ENCODE results near the gene CYBC1.

The CYBC1 gene

GRCh38 chr17:82492643-82493225 lies 42.2 kb upstream of the CYBC1 start:
- peaks cover 43% of the 10 kb centered on the region for H3K4me1 ChIP-seq (ENCODE audit: low read length)
- DNase-seq, result no peak
- no peaks in the 10 kb centered on the region for H3K27me3 ChIP-seq (replicated peaks; ENCODE audit: insufficient read depth, low read length)
- TF ChIP-seq, protein P1, sequence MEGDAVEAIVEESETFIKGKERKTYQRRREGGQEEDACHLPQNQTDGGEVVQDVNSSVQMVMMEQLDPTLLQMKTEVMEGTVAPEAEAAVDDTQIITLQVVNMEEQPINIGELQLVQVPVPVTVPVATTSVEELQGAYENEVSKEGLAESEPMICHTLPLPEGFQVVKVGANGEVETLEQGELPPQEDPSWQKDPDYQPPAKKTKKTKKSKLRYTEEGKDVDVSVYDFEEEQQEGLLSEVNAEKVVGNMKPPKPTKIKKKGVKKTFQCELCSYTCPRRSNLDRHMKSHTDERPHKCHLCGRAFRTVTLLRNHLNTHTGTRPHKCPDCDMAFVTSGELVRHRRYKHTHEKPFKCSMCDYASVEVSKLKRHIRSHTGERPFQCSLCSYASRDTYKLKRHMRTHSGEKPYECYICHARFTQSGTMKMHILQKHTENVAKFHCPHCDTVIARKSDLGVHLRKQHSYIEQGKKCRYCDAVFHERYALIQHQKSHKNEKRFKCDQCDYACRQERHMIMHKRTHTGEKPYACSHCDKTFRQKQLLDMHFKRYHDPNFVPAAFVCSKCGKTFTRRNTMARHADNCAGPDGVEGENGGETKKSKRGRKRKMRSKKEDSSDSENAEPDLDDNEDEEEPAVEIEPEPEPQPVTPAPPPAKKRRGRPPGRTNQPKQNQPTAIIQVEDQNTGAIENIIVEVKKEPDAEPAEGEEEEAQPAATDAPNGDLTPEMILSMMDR (IDR thresholded peaks at IDR 0.05; ENCODE audit: low read length), result no peak
- no peak for TF ChIP-seq EZH2phosphoT487 (IDR thresholded peaks at IDR 0.05; ENCODE audit: low read length)
- no peak for TF ChIP-seq EZH2 (optimal IDR thresholded peaks at IDR 0.05; ENCODE audit: low read depth, low read length)
- H3K27ac ChIP-seq (ENCODE audit: low read length), result no peak overlapping the region
- H3F3A ChIP-seq (ENCODE audit: insufficient read depth, low read length), result peaks cover 48% of the 10 kb centered on the region
- H3K9me3 ChIP-seq (replicated peaks; ENCODE audit: insufficient read depth, low read length), result no peaks in the 10 kb centered on the region
- H3K9me2 ChIP-seq (replicated peaks; ENCODE audit: insufficient read depth, low read length), result no peaks in the 10 kb centered on the region
- 0 out of 2 replicates have a peak, but pooled peaks cover 2% of the 10 kb centered on the region for H3K36me3 ChIP-seq (replicated peaks; ENCODE audit: insufficient read depth, low read length)
- no peak overlapping the region for H3K9ac ChIP-seq (ENCODE audit: low read length)
- no peak overlapping the region for H3K4me3 ChIP-seq (ENCODE audit: low read length)
- no peak overlapping the region for H3K4me2 ChIP-seq (ENCODE audit: low read depth, low read length)
- no peaks in the 10 kb centered on the region for H4K20me1 ChIP-seq (ENCODE audit: insufficient read depth, low read length)
- H2AFZ ChIP-seq (ENCODE audit: low read length), result no peak overlapping the region
- H3K79me2 ChIP-seq (ENCODE audit: low read length), result no peaks in the 10 kb centered on the region

DNA sequence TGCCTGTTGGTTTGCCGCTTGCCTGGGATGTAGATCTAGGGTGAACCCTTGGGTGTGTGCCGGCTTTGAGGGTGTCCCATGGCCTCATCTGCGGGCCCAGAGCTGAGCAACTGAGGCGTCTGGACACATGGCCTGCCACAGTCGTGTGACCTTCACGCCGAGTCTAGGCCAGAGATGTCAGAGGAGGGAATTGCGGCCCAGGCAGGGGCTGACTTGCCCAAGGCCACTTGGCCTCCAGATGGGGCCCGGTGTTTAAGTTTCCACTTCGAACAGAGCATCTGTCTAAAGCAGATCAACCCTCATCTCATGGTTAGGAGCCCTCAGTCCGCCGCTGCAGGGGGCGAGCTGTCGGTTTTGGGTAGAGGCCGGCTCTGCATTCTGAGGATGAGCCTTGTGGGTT lies 41.0 kb upstream of the CYBC1 start:
- Histone ChIP-seq H3K4me1 (ENCODE audit: low read length) (peaks cover 37% of the 10 kb centered on the region), H3K9me3 (replicated peaks; ENCODE audit: insufficient read depth, low read length) (no peaks in the 10 kb centered on the region), H3K27ac (ENCODE audit: low read length) (no peak overlapping the region), H2AFZ (ENCODE audit: low read length) (no peak overlapping the region), H3K9ac (ENCODE audit: low read length) (no peak overlapping the region), H3F3A (ENCODE audit: insufficient read depth, low read length) (peaks cover 43% of the 10 kb centered on the region), H3K79me2 (ENCODE audit: low read length) (no peaks in the 10 kb centered on the region), H3K9me2 (replicated peaks; ENCODE audit: insufficient read depth, low read length) (no peaks in the 10 kb centered on the region), H3K4me3 (ENCODE audit: low read length) (no peak overlapping the region), H3K36me3 (replicated peaks; ENCODE audit: insufficient read depth, low read length) (0 out of 2 replicates have a peak, but pooled peaks cover 2% of the 10 kb centered on the region), H3K27me3 (replicated peaks; ENCODE audit: insufficient read depth, low read length) (no peaks in the 10 kb centered on the region), H4K20me1 (ENCODE audit: insufficient read depth, low read length) (no peaks in the 10 kb centered on the region), H3K4me2 (ENCODE audit: low read depth, low read length) (no peak overlapping the region)
- TF ChIP-seq EZH2 (optimal IDR thresholded peaks at IDR 0.05; ENCODE audit: low read depth, low read length), result no peak
- no peak for TF ChIP-seq EZH2phosphoT487 (IDR thresholded peaks at IDR 0.05; ENCODE audit: low read length)
- TF ChIP-seq, protein P1 (IDR thresholded peaks at IDR 0.05; ENCODE audit: low read length), result no peak
- no peak for DNase-seq

GRCh38 chr17:82491196-82491530 lies 40.6 kb upstream of the CYBC1 start:
- TF ChIP-seq EZH2 (optimal IDR thresholded peaks at IDR 0.05; ENCODE audit: low read depth, low read length) (no peak), EZH2phosphoT487 (IDR thresholded peaks at IDR 0.05; ENCODE audit: low read length) (no peak)
- TF ChIP-seq, protein P1 (IDR thresholded peaks at IDR 0.05; ENCODE audit: low read length), result no peak
- no peak overlapping the region for H2AFZ ChIP-seq (ENCODE audit: low read length)
- no peaks in the 10 kb centered on the region for H3K27me3 ChIP-seq (replicated peaks; ENCODE audit: insufficient read depth, low read length)
- no peak overlapping the region for H3K4me3 ChIP-seq (ENCODE audit: low read length)
- no peak for DNase-seq
- H3K9me3 ChIP-seq (replicated peaks; ENCODE audit: insufficient read depth, low read length), result no peaks in the 10 kb centered on the region
- no peaks in the 10 kb centered on the region for H4K20me1 ChIP-seq (ENCODE audit: insufficient read depth, low read length)
- 0 out of 2 replicates have a peak, but pooled peaks cover 2% of the 10 kb centered on the region for H3K36me3 ChIP-seq (replicated peaks; ENCODE audit: insufficient read depth, low read length)
- H3K27ac ChIP-seq (ENCODE audit: low read length), result peak overlapping the region; percentile 60; the same call in 1 of the 2 replicates
- H3K4me2 ChIP-seq (ENCODE audit: low read depth, low read length), result no peak overlapping the region
- H3K4me1 ChIP-seq (ENCODE audit: low read length), result peaks cover 35% of the 10 kb centered on the region
- no peaks in the 10 kb centered on the region for H3K79me2 ChIP-seq (ENCODE audit: low read length)
- H3K9me2 ChIP-seq (replicated peaks; ENCODE audit: insufficient read depth, low read length), result no peaks in the 10 kb centered on the region
- H3K9ac ChIP-seq (ENCODE audit: low read length), result no peak overlapping the region
- peaks cover 39% of the 10 kb centered on the region for H3F3A ChIP-seq (ENCODE audit: insufficient read depth, low read length)

All from MM.1S (cell line).